Testis (tissue), 2 donors: ENCODE measurements around the gene GRIN2C.

Experiments used
- CTCF ChIP-seq, 3 experiments: fragments of 450-650 bp in 2 of 3; fragments of 200-600 bp in 1 of 3; sonication (generic) in 1 of 3; IDR thresholded peaks; one replicate each; pipeline ENCODE4 v1.5.1; 2016 to 2019; ENCODE audit warnings: antibody characterized with exemption in 3 of 3, mild to moderate bottlenecking in 2 of 3, moderate library complexity in 1 of 3
- POLR2A ChIP-seq: fragments of 450-650 bp; IDR thresholded peaks from one replicate; pipeline ENCODE4 v1.6.1; 2017; ENCODE audit warnings: antibody characterized with exemption, mild to moderate bottlenecking, moderate library complexity

DNA sequence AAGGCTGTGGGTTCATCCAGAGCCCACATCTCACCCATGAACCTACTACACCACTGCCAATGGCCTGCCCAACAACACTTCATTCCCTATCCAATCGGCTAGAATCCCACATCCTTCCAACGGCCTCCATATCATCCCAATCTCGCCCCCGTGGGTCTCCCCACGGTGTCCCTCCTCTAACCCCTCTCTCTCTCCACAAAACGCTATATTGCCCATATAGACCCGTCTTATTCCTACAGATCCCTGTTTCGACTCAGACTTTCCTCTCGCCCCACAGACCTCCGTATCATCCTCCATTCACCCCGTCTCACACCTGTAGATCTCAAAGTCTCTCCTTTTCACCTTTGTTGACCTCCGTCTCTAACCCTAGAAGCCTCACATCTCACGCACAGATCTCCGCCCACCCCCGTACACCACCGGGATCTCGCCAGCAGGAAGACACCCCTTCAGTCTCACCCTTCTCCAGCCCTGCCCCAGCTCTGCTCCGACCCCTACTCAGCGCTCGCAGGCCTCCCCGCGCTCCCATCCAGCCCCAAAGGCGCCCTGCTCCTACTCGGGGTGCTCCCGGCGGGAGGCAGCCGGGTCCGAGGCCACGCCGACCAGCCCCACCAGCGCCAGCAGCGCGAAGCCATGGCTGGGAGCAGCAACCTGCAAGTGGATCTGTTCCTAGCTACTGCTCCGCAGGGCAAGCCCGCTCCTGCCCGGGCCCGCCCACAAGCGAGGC is 12.8 kb upstream of the GRIN2C start, which contains the start of gene FDXR:
- TF ChIP-seq CTCF (IDR thresholded peaks at IDR 0.05) (no peak), POLR2A (no peak)
